ENCODE measurements around the gene FAM217B.

GRCh38 chr20:59983076-59983475 is 42.9 kb downstream of the FAM217B start:
- TF ChIP-seq CTCF (IDR thresholded peaks at IDR 0.05): no peak
- no peak for TF ChIP-seq POLR2A (IDR thresholded peaks at IDR 0.05)

Data from sigmoid colon (tissue), 3 donors.